Uterus (tissue), 4 donors: ENCODE results near the gene SSH2. TPM values are rescaled to one million over a fixed set of nuclear protein-coding genes. Genes with fewer than 3 reads are reported as not detected.

Experiments used
- DNase-seq, 2 donors: peaks; one replicate each; pipeline ENCODE4 v3.0.0-alpha.2; 2019 to 2020
- H3K27ac ChIP-seq, 2 donors: fragments of 200-600 bp; sonication (generic); 1 replicate in 1 of 2; 2 replicates in 1 of 2; pipeline ENCODE4 v1.5.1; 2016 to 2018
- H3K27me3 ChIP-seq, 2 donors: fragments of 200-600 bp; sonication (generic); one replicate each; pipeline ENCODE4 v1.5.1; 2018 to 2019; ENCODE audit warnings: control low read depth in 1 of 2
- H3K36me3 ChIP-seq, 2 donors: fragments of 200-600 bp; sonication (generic); one replicate each; pipeline ENCODE4 v1.5.1; 2019; ENCODE audit warnings: control low read depth in 1 of 2
- H3K4me1 ChIP-seq, 2 donors: fragments of 200-600 bp; sonication (generic); one replicate each; pipeline ENCODE4 v1.5.1; 2018 to 2019; ENCODE audit warnings: control low read depth in 1 of 2
- H3K4me3 ChIP-seq, 2 donors: fragments of 200-600 bp; sonication (generic); 1 replicate in 1 of 2; 2 replicates in 1 of 2; pipeline ENCODE4 v1.5.1; 2018 to 2019; ENCODE audit warnings: mild to moderate bottlenecking in 1 of 2
- H3K9me3 ChIP-seq, 2 donors: fragments of 200-600 bp; sonication (generic); one replicate each; pipeline ENCODE4 v1.5.1; 2019; ENCODE audit warnings: control low read depth in 1 of 2
- POLR2A ChIP-seq, 2 donors: fragments of 450-650 bp; IDR thresholded peaks; one replicate each; pipeline ENCODE4 v1.6.1; 2016; ENCODE audit warnings: antibody characterized with exemption in 2 of 2, mild to moderate bottlenecking in 1 of 2, moderate library complexity in 1 of 2
- intact Hi-C: fragments of 100-400 bp; cut with DNase I; formaldehyde crosslinking; loops from one replicate; pipeline ENCODE4 v1.15.1; 2023; ENCODE audit warnings: low total_unique reads
- total RNA-seq, 4 donors: library from RNA; depleted of rRNA in 3 of 4; stranded (reverse); fragments of >200 nt in 3 of 4; gene quantifications; one replicate each; pipeline versions ENCODE4 v1.1.0 to v1.2.4, GENCODE V29; 2014 to 2023
- TF ChIP-seq, protein P1 (sequence below), 4 experiments: fragments of 200-600 bp in 2 of 4; fragments of 450-650 bp in 2 of 4; sonication (generic) in 2 of 4; IDR thresholded peaks; one replicate each; pipeline ENCODE4 v1.5.1; 2016 to 2019; ENCODE audit warnings: antibody characterized with exemption in 4 of 4, mild to moderate bottlenecking in 2 of 4, moderate library complexity in 1 of 4
- donor health status: DM: yes; HTN: yes; CAD: no.

Gene SSH2
- total RNA-seq, 4 donors from 2014 or later = 6.9 to 36.9 (median 11.5) TPM

DNA sequence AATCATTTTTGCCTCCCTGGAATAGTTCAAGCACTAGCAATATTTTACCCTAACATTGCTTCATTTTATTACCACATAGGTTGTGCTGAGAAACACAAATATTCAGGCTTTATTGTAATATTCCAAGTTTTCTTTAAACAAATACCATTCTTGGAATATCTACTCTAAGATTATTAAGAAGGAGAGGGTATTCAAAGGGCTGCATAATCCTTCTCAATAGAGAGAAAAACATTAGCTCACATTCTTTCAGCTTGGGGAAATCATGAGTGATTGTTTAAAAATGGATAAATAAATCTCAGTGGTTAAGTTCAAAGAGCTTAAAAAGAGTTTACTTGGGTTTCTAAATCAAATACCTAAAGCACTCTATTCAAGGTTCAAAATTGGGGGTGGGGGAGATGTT lies 195.4 kb downstream of the SSH2 start:
- Histone ChIP-seq H3K27ac (no peak overlapping the region), H3K27me3 (no peaks in the 10 kb centered on the region), H3K9me3 (no peaks in the 10 kb centered on the region), H3K4me3 (no peak overlapping the region), H3K36me3 (no peaks in the 10 kb centered on the region), H3K4me1 (no peaks in the 10 kb centered on the region)
- intact Hi-C loops = no loop called here
- no peak for DNase-seq
- TF ChIP-seq, protein P1, sequence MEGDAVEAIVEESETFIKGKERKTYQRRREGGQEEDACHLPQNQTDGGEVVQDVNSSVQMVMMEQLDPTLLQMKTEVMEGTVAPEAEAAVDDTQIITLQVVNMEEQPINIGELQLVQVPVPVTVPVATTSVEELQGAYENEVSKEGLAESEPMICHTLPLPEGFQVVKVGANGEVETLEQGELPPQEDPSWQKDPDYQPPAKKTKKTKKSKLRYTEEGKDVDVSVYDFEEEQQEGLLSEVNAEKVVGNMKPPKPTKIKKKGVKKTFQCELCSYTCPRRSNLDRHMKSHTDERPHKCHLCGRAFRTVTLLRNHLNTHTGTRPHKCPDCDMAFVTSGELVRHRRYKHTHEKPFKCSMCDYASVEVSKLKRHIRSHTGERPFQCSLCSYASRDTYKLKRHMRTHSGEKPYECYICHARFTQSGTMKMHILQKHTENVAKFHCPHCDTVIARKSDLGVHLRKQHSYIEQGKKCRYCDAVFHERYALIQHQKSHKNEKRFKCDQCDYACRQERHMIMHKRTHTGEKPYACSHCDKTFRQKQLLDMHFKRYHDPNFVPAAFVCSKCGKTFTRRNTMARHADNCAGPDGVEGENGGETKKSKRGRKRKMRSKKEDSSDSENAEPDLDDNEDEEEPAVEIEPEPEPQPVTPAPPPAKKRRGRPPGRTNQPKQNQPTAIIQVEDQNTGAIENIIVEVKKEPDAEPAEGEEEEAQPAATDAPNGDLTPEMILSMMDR (IDR thresholded peaks at IDR 0.05) = no peak

GRCh38 chr17:29733166-29733565 lies 196.9 kb downstream of the SSH2 start:
- TF ChIP-seq, protein P1 (IDR thresholded peaks at IDR 0.05) = no peak
- TF ChIP-seq POLR2A (IDR thresholded peaks at IDR 0.05) = no peak
- Histone ChIP-seq H3K9me3 (no peaks in the 10 kb centered on the region), H3K4me3 (no peak overlapping the region), H3K4me1 (no peaks in the 10 kb centered on the region), H3K27ac (no peak overlapping the region), H3K36me3 (no peaks in the 10 kb centered on the region), H3K27me3 (no peaks in the 10 kb centered on the region)
- intact Hi-C loops = no loop called here
- no peak for DNase-seq

DNA sequence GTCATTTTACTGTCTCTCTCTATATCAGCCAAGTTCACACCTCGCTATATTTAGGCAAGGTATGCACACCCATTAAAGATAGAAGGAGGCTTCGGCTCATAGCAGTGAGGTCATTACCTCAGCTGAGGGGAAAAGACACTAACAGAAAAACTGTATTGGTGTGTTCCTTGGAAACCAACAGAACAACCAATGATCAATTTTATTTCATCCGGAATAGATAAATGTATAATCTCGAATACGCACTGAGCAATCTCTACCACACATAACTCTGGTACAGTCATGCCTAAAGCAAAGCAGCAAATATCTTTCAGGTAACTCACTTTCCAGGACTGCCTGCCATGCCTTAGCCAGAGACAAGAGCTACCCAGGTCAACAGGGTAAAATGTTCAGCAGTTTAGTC lies 197.4 kb downstream of the SSH2 start:
- DNase-seq = no peak
- no peak overlapping the region for H3K27ac ChIP-seq
- TF ChIP-seq, protein P1 (IDR thresholded peaks at IDR 0.05) = no peak
- no peak for TF ChIP-seq POLR2A (IDR thresholded peaks at IDR 0.05)

DNA sequence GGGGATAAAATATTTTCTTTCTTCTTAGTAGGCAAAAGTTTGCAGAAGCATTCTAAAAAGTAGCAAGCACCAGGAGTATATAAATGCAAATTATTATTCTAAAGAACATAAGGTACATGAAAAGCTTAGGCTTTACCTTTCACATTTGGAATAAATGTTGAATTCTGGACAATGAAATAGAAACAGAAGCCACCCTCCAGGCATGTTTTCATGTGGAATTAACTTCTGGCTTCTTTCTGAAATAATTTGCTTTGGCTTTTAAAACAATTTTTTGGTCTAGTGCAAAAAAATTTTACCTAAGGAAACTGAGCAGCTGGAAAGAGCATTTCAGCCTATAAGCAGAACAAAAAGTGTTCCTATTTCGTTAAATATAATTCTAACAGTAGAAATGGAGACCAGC lies 197.8 kb downstream of the SSH2 start:
- no peak for DNase-seq
- intact Hi-C loops = no loop called here
- H3K27me3 ChIP-seq = no peaks in the 10 kb centered on the region
- H3K4me1 ChIP-seq = no peaks in the 10 kb centered on the region
- no peak overlapping the region for H3K4me3 ChIP-seq
- no peaks in the 10 kb centered on the region for H3K9me3 ChIP-seq
- no peak overlapping the region for H3K27ac ChIP-seq
- TF ChIP-seq POLR2A (IDR thresholded peaks at IDR 0.05) = no peak
- TF ChIP-seq, protein P1 (IDR thresholded peaks at IDR 0.05) = no peak
- no peaks in the 10 kb centered on the region for H3K36me3 ChIP-seq

More for the DNA sequence above, 197.4 kb downstream of the SSH2 start:
- no peaks in the 10 kb centered on the region for H3K27me3 ChIP-seq
- intact Hi-C loops = no loop called here
- no peaks in the 10 kb centered on the region for H3K36me3 ChIP-seq
- no peaks in the 10 kb centered on the region for H3K9me3 ChIP-seq
- no peak overlapping the region for H3K4me3 ChIP-seq
- no peaks in the 10 kb centered on the region for H3K4me1 ChIP-seq

- no peaks in the 10 kb centered on the region for H3K9me3 ChIP-seq
- H3K27ac ChIP-seq = no peak overlapping the region
- no peak overlapping the region for H3K4me3 ChIP-seq
- intact Hi-C loops = no loop called here
- no peak for TF ChIP-seq POLR2A (IDR thresholded peaks at IDR 0.05)
- TF ChIP-seq, protein P1 (IDR thresholded peaks at IDR 0.05) = no peak
- no peak for DNase-seq
- no peaks in the 10 kb centered on the region for H3K27me3 ChIP-seq
- no peaks in the 10 kb centered on the region for H3K4me1 ChIP-seq
- H3K36me3 ChIP-seq = no peaks in the 10 kb centered on the region
Measured at GRCh38 chr17:29731589-29731929, 198.5 kb downstream of the SSH2 start.
